Endometrial microvascular endothelial cells (primary cell): ENCODE measurements around the gene MS4A15. TPM values are rescaled to one million over a fixed set of nuclear protein-coding genes. Genes with fewer than 3 reads are reported as not detected.
"Not testable (repeated sequence)": the region's sequence is repeated elsewhere in the genome, so short reads cannot be mapped to it uniquely, and the experiment has no call there.

ENCODE experiments used
- in situ Hi-C: cut with HindIII; loops from 2 replicates; pipeline ENCODE4 v1.10.0; 2017; ENCODE audit warnings: low sequenced_read_pairs, low pct_unique_long_range_greater_than_20kb; ENCODE audit errors: inconsistent ontology term
- total RNA-seq: library from RNA; depleted of rRNA; stranded (reverse); fragments of >200 nt; gene quantifications from one replicate; pipeline ENCODE4 v1.2.3, GENCODE V29; 2015; ENCODE audit errors: inconsistent ontology term

The MS4A15 gene
- total RNA-seq, 1 donor from 2014 or later = not detected

- in situ Hi-C loops = no loop called here
Measured at GRCh38 chr11:60790726-60791125, 34.1 kb downstream of the MS4A15 start.

GRCh38 chr11:60791153-60791933 is 34.7 kb downstream of the MS4A15 start:
- in situ Hi-C loops = no loop called here

- in situ Hi-C loops = no loop called here
Measured at GRCh38 chr11:60792521-60792920, 35.9 kb downstream of the MS4A15 start.

GRCh38 chr11:60795291-60795690 is 38.6 kb downstream of the MS4A15 start:
- in situ Hi-C loops = no loop called here

GRCh38 chr11:60797846-60798630 is 41.4 kb downstream of the MS4A15 start:
- in situ Hi-C loops = no loop called here

- in situ Hi-C loops = no loop called here
Measured at GRCh38 chr11:60798631-60799030, 42.0 kb downstream of the MS4A15 start.

- in situ Hi-C loops = no loop called here
Measured at GRCh38 chr11:60801194-60801593, 44.5 kb downstream of the MS4A15 start.

GRCh38 chr11:60803273-60803936 is 46.7 kb downstream of the MS4A15 start:
- in situ Hi-C loops = no loop called here

GRCh38 chr11:60809249-60809648 is 52.6 kb downstream of the MS4A15 start:
- in situ Hi-C loops = no loop called here

GRCh38 chr11:60809691-60810090 is 53.0 kb downstream of the MS4A15 start:
- in situ Hi-C loops = no loop called here

GRCh38 chr11:60810151-60810550 is 53.5 kb downstream of the MS4A15 start:
- in situ Hi-C loops = no loop called here

GRCh38 chr11:60810569-60810968 is 53.9 kb downstream of the MS4A15 start:
- in situ Hi-C loops = no loop called here

GRCh38 chr11:60813324-60813723 is 56.7 kb downstream of the MS4A15 start:
- in situ Hi-C loops = no loop called here

GRCh38 chr11:60814112-60814511 is 57.4 kb downstream of the MS4A15 start:
- in situ Hi-C loops = no loop called here

GRCh38 chr11:60816590-60817157 is 60.0 kb downstream of the MS4A15 start:
- in situ Hi-C loops = no loop called here

GRCh38 chr11:60818057-60818456 is 61.4 kb downstream of the MS4A15 start:
- in situ Hi-C loops = no loop called here

GRCh38 chr11:60821827-60822599 is 65.3 kb downstream of the MS4A15 start:
- in situ Hi-C loops = no loop called here

- in situ Hi-C loops = not testable (repeated sequence)
Measured at GRCh38 chr11:60823745-60824306, 67.2 kb downstream of the MS4A15 start.
